Heart right ventricle (tissue), 16 donors: ENCODE data around the gene CX3CL1. TPM values are rescaled to one million over a fixed set of nuclear protein-coding genes. Genes with fewer than 3 reads are reported as not detected.

ENCODE experiments used
- ATAC-seq, 8 donors: fragments of 200-7000 bp; cut with Tn5 transposase; one replicate each; pipeline ENCODE4 v1.9.1; 2020; ENCODE audit warnings: mild to moderate bottlenecking in 8 of 8, moderate library complexity in 8 of 8, moderate number of reproducible peaks in 1 of 8
- DNase-seq, 2 donors: peaks; one replicate each; pipeline ENCODE4 v3.0.0-alpha.2; 2020
- H3K27ac ChIP-seq, 10 donors: fragments of 200-600 bp; sonication (generic) in 2 of 10; one replicate each; pipeline versions ENCODE4 v1.5.0 to v1.8.0; 2020 to 2022; ENCODE audit warnings: mild to moderate bottlenecking in 3 of 10
- H3K27me3 ChIP-seq, 7 donors: fragments of 200-600 bp; one replicate each; pipeline ENCODE4 v1.8.0; 2021 to 2022; ENCODE audit warnings: mild to moderate bottlenecking in 2 of 7
- H3K36me3 ChIP-seq, 9 donors: fragments of 200-600 bp; sonication (generic) in 1 of 9; one replicate each; pipeline versions ENCODE4 v1.5.0 to v1.8.0; 2020 to 2022; ENCODE audit warnings: mild to moderate bottlenecking in 2 of 9
- H3K4me1 ChIP-seq, 9 donors: fragments of 200-600 bp; sonication (generic) in 1 of 9; one replicate each; pipeline versions ENCODE4 v1.5.0 to v1.8.0; 2020 to 2022; ENCODE audit warnings: mild to moderate bottlenecking in 4 of 9
- H3K4me3 ChIP-seq, 10 donors: fragments of 200-600 bp; sonication (generic) in 2 of 10; one replicate each; pipeline versions ENCODE4 v1.5.0 to v1.8.0; 2020 to 2022; ENCODE audit warnings: mild to moderate bottlenecking in 7 of 10, moderate library complexity in 2 of 10
- H3K9me3 ChIP-seq, 11 donors: fragments of 200-600 bp in 10 of 11; sonication (generic) in 2 of 11; one replicate each; pipeline versions ENCODE4 v1.5.0 to v1.8.0; 2013 to 2022; ENCODE audit warnings: mild to moderate bottlenecking in 2 of 11, control low read depth in 1 of 11, moderate library complexity in 1 of 11
- WGBS, 2 donors: extraction: QIAGEN DNeasy Blood & Tissue Kit; methylation state at CpG; one replicate each; pipeline ENCODE4 v1.1.7; 2013; ENCODE audit warnings: inconsistent platforms in 1 of 2; 5-methylcytosine and 5-hydroxymethylcytosine counted together
- intact Hi-C, 10 donors: fragments of 100-400 bp; cut with DNase I; formaldehyde crosslinking; loops; one replicate each; pipeline versions ENCODE4 v1.11.1 to v1.14.2; 2022
- polyA plus RNA-seq, 2 donors: library from polyadenylated mRNA; stranded (reverse); fragments of 200-250 nt; gene quantifications; one replicate each; pipeline ENCODE4 v1.2.3, GENCODE V29; 2013
- total RNA-seq, 10 donors: library from RNA; stranded (reverse); fragmentation: NEBNext Ultra II Directional in 3 of 10; extraction: Animal tissue kit (Norgen Biotek cat#: 25700) in 3 of 10; gene quantifications; one replicate each; pipeline versions ENCODE4 v1.2.1 to v1.2.4, GENCODE V29; 2021 to 2023
- TF ChIP-seq, protein P1 (sequence below), 9 donors: fragments of 200-600 bp; sonication (generic) in 2 of 9; IDR thresholded peaks; one replicate each; pipeline versions ENCODE4 v1.5.0 to v1.8.0; 2021 to 2022; ENCODE audit warnings: antibody characterized with exemption in 9 of 9, mild to moderate bottlenecking in 5 of 9, moderate library complexity in 1 of 9
- donor health status: Arrhythmogenic right ventricular cardiomyopathy.
- donor health status: ischemic (EF 13 %, LVEDD 7.1; RV severe dilation, severe dysfunction).
- donor health status: healthy with polysubstance abuse.
- donor health status: DM: no; HTN: yes; CAD: no.
- donor health status: DM: no; HTN: no; CAD: no.
- donor health status: ischemic (EF 25% LVEDD 6.9; RV normal size, moderate dysfunction).
- donor health status: ischemic (EF 25% LVEDD 5.7; RV mildly dilated, moderate dysfunction).
- donor health status: healthy.
- donor health status: DM: yes; HTN: yes; CAD: no.
- donor health status: Ischemic cardiomyopathy.
- donor health status: ischemic (EF 35%, LVEDD 5.7; RV mildly dilated, moderate dysfunction).
- donor health status: nonischemic (EF 11% LVEDD 7.7; RV severe dilation, severe dysfunction).
- donor health status: DM: yes; HTN: yes; CAD: no.
- donor health status: PGD.
- donor health status: ischemic (EF 29% LVEDD 5.4; RV normal size, mild dysfunction).
- donor health status: nonischemic (EF 23%, LVEDD 6.1; RV moderate dilation, normal function).

The CX3CL1 gene
- total and polyA plus RNA-seq, 12 donors, result 7.8 to 46.3 (median 15.5) TPM

DNA sequence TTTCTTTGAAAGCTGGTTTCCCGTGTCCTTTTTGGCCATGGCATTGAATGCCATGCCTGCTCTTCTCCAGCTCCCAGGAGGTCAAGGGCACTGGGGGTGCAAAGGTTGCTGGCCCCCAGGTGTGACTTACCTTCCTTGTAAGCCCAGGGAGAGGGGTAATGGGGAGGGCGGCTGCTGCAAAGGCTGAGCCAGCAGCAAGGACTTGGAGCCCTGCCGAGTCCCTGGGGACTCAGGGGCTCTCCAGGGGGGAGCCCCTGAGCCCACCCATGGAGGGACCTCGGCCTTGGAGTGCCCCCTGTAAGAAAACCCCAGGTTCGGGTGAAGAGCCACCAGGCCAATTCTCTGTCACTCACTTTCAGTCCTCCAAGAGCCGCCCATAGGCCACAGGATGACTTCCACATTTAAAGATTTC is 19.6 kb upstream of the CX3CL1 start:
- H3K9me3 ChIP-seq, result peaks cover 0 to 1% (median 0%) of the 10 kb centered on the region in 11 donors
- H3K27ac ChIP-seq, result no peak overlapping the region
- H3K36me3 ChIP-seq, result no peaks in the 10 kb centered on the region
- TF ChIP-seq, protein P1, sequence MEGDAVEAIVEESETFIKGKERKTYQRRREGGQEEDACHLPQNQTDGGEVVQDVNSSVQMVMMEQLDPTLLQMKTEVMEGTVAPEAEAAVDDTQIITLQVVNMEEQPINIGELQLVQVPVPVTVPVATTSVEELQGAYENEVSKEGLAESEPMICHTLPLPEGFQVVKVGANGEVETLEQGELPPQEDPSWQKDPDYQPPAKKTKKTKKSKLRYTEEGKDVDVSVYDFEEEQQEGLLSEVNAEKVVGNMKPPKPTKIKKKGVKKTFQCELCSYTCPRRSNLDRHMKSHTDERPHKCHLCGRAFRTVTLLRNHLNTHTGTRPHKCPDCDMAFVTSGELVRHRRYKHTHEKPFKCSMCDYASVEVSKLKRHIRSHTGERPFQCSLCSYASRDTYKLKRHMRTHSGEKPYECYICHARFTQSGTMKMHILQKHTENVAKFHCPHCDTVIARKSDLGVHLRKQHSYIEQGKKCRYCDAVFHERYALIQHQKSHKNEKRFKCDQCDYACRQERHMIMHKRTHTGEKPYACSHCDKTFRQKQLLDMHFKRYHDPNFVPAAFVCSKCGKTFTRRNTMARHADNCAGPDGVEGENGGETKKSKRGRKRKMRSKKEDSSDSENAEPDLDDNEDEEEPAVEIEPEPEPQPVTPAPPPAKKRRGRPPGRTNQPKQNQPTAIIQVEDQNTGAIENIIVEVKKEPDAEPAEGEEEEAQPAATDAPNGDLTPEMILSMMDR (IDR thresholded peaks at IDR 0.05), result no peak
- peaks cover 0 to 9% (median 0%) of the 10 kb centered on the region in 7 donors for H3K27me3 ChIP-seq
- 75 to 83% methylated on average over 6 of the region's 6 CpGs for WGBS, 2 donors
- no peak for ATAC-seq
- no peak for DNase-seq
- peaks cover 0 to 12% (median 0%) of the 10 kb centered on the region in 9 donors for H3K4me1 ChIP-seq
- intact Hi-C loops, result no loop called here
- H3K4me3 ChIP-seq, result no peak overlapping the region

DNA sequence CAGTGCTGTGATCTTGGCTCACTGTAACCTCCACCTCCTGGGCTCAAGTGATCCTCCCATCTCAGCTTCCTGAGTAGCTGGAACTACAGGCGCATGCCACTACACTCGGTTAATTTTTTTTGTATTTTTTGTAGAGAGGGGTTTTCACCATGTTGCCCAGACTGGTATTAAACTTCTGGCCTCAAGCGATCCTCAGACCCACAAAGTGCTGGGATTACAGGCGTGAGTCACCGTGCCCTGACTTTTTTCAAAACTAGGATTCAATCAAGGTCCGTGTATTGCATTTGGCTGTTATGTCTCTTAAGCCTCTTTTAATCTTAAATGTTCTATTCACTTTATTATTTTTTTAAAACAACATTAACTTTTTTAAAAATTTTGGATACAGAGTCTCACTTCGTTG is 18.0 kb upstream of the CX3CL1 start:
- Histone ChIP-seq H3K27me3 (peaks cover 0 to 4% (median 0%) of the 10 kb centered on the region in 7 donors), H3K27ac (no peak overlapping the region), H3K4me3 (no peak overlapping the region), H3K36me3 (no peaks in the 10 kb centered on the region), H3K4me1 (peaks cover 0 to 7% (median 0%) of the 10 kb centered on the region in 9 donors), H3K9me3 (no peaks in the 10 kb centered on the region)
- DNase-seq, result no peak
- 90 to 92% methylated on average over 7 of the region's 7 CpGs for WGBS, 2 donors
- TF ChIP-seq, protein P1 (IDR thresholded peaks at IDR 0.05), result no peak
- ATAC-seq, result no peak
- intact Hi-C loops, result no loop called here

DNA sequence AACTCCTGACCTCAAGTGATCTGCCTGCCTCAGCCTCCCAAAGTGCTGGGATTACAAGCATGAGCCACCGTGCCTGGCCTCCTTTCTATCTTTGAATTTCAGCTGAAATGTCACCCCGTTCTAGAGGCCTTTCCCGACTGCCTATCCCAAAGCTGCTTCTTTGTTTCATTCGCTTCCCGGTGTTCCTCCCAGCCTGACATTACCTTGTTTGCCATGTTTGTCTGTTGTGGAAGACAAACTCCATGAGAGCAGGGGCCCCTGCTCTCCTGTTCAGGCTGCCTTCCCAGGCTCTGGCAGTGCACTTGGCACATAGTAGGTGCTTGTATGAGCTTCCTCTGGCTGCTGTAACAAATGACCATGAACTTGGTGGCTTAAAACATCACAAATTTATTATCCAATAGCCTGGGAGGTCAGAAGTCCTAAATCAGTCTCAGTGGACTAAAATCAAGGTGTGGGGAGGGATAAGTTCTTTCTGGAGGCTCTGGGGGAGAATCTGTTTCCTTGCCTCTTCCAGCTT is 16.3 kb upstream of the CX3CL1 start:
- TF ChIP-seq, protein P1 (IDR thresholded peaks at IDR 0.05), result no peak
- Histone ChIP-seq H3K27ac (no peak overlapping the region), H3K36me3 (no peaks in the 10 kb centered on the region), H3K9me3 (no peaks in the 10 kb centered on the region), H3K4me3 (no peak overlapping the region), H3K4me1 (peaks cover 0 to 4% (median 0%) of the 10 kb centered on the region in 9 donors), H3K27me3 (no peaks in the 10 kb centered on the region)
- WGBS, 2 donors, result 82 to 90% methylated on average over 5 of the region's 5 CpGs
- DNase-seq, result no peak
- ATAC-seq, result no peak
- intact Hi-C loops, result no loop called here

DNA sequence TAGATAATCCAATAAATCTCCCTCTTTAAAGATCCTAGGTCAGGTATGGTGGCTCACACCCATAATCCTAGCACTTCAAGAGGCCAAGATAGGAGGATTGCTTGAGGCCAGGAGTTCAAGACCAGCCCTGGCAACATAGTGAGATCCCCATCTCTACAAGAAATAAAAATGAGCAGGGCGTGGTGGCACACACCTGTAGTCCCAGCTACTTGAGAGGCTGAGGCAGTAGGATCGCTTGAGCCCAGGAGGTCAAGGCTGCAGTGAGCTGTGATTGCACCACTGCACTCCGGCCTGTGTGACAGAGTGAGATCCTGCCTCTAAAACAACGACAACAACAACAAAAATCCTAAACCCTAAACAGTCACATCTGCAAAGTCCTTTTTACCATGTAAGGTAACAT is 15.7 kb upstream of the CX3CL1 start:
- no peak for DNase-seq
- Histone ChIP-seq H3K9me3 (no peaks in the 10 kb centered on the region), H3K4me1 (peaks cover 0 to 4% (median 0%) of the 10 kb centered on the region in 9 donors), H3K27me3 (no peaks in the 10 kb centered on the region), H3K36me3 (no peaks in the 10 kb centered on the region), H3K4me3 (no peak overlapping the region), H3K27ac (no peak overlapping the region)
- intact Hi-C loops, result no loop called here
- TF ChIP-seq, protein P1 (IDR thresholded peaks at IDR 0.05), result no peak
- 86 to 98% methylated on average over 4 of the region's 4 CpGs for WGBS, 2 donors
- ATAC-seq, result no peak
